GM18526 (cell line): ENCODE data around the gene AACS.

ENCODE experiments used
- POLR2A ChIP-seq: IDR thresholded peaks from 3 replicates; pipeline ENCODE4 v1.6.1; 2011; ENCODE audit not compliant: insufficient read length; ENCODE audit errors: extremely low read depth

Gene AACS

GRCh38 chr12:125191361-125192087 lies 126.3 kb downstream of the AACS start:
- no peak for TF ChIP-seq POLR2A

- no peak for TF ChIP-seq POLR2A
Measured at GRCh38 chr12:125192690-125193221, 127.5 kb downstream of the AACS start.
